ENCODE data around the gene CFAP20DC.

Gene CFAP20DC

GRCh38 chr3:58754074-58754473 lies 295.8 kb downstream of the CFAP20DC start:
- H3K9ac ChIP-seq (ENCODE audit: low read length), result no peak overlapping the region
- H3K79me2 ChIP-seq (ENCODE audit: low read length), result no peaks in the 10 kb centered on the region
- H3K4me3 ChIP-seq (ENCODE audit: low read length), result no peak overlapping the region
- H3F3A ChIP-seq (ENCODE audit: insufficient read depth, low read length), result no peaks in the 10 kb centered on the region
- no peaks in the 10 kb centered on the region for H3K4me1 ChIP-seq (ENCODE audit: low read length)
- no peak overlapping the region for H3K27ac ChIP-seq (ENCODE audit: low read length)
- H3K9me2 ChIP-seq (replicated peaks; ENCODE audit: insufficient read depth, low read length), result no peaks in the 10 kb centered on the region
- no peak overlapping the region for H2AFZ ChIP-seq (ENCODE audit: low read length)
- H3K27me3 ChIP-seq (replicated peaks; ENCODE audit: insufficient read depth, low read length), result no peaks in the 10 kb centered on the region
- H3K36me3 ChIP-seq (replicated peaks; ENCODE audit: insufficient read depth, low read length), result no peaks in the 10 kb centered on the region
- no peak for DNase-seq
- no peaks in the 10 kb centered on the region for H3K9me3 ChIP-seq (replicated peaks; ENCODE audit: insufficient read depth, low read length)
- no peak for TF ChIP-seq EZH2 (optimal IDR thresholded peaks at IDR 0.05; ENCODE audit: low read depth, low read length)
- TF ChIP-seq CTCF (IDR thresholded peaks at IDR 0.05; ENCODE audit: low read length), result no peak
- TF ChIP-seq EZH2phosphoT487 (IDR thresholded peaks at IDR 0.05; ENCODE audit: low read length), result no peak
- H3K4me2 ChIP-seq (ENCODE audit: low read depth, low read length), result no peak overlapping the region
- H4K20me1 ChIP-seq (ENCODE audit: insufficient read depth, low read length), result no peaks in the 10 kb centered on the region

GRCh38 chr3:58751882-58752567 lies 297.8 kb downstream of the CFAP20DC start:
- H3K27me3 ChIP-seq (replicated peaks; ENCODE audit: insufficient read depth, low read length), result no peaks in the 10 kb centered on the region
- H3K27ac ChIP-seq (ENCODE audit: low read length), result no peak overlapping the region
- H3K4me3 ChIP-seq (ENCODE audit: low read length), result no peak overlapping the region
- no peak overlapping the region for H3K9ac ChIP-seq (ENCODE audit: low read length)
- no peak overlapping the region for H3K4me2 ChIP-seq (ENCODE audit: low read depth, low read length)
- no peaks in the 10 kb centered on the region for H4K20me1 ChIP-seq (ENCODE audit: insufficient read depth, low read length)
- H3K9me2 ChIP-seq (replicated peaks; ENCODE audit: insufficient read depth, low read length), result no peaks in the 10 kb centered on the region
- H3F3A ChIP-seq (ENCODE audit: insufficient read depth, low read length), result no peaks in the 10 kb centered on the region
- TF ChIP-seq CTCF (IDR thresholded peaks at IDR 0.05; ENCODE audit: low read length) (no peak), EZH2 (optimal IDR thresholded peaks at IDR 0.05; ENCODE audit: low read depth, low read length) (no peak), EZH2phosphoT487 (IDR thresholded peaks at IDR 0.05; ENCODE audit: low read length) (no peak)
- H3K9me3 ChIP-seq (replicated peaks; ENCODE audit: insufficient read depth, low read length), result no peaks in the 10 kb centered on the region
- H3K4me1 ChIP-seq (ENCODE audit: low read length), result no peaks in the 10 kb centered on the region
- H3K79me2 ChIP-seq (ENCODE audit: low read length), result no peaks in the 10 kb centered on the region
- no peak for DNase-seq
- no peak overlapping the region for H2AFZ ChIP-seq (ENCODE audit: low read length)
- H3K36me3 ChIP-seq (replicated peaks; ENCODE audit: insufficient read depth, low read length), result no peaks in the 10 kb centered on the region

- Histone ChIP-seq H3K9ac (ENCODE audit: low read length) (no peak overlapping the region), H3F3A (ENCODE audit: insufficient read depth, low read length) (no peaks in the 10 kb centered on the region), H3K9me2 (replicated peaks; ENCODE audit: insufficient read depth, low read length) (no peaks in the 10 kb centered on the region), H3K79me2 (ENCODE audit: low read length) (no peaks in the 10 kb centered on the region), H2AFZ (ENCODE audit: low read length) (no peak overlapping the region), H3K36me3 (replicated peaks; ENCODE audit: insufficient read depth, low read length) (no peaks in the 10 kb centered on the region), H4K20me1 (ENCODE audit: insufficient read depth, low read length) (no peaks in the 10 kb centered on the region), H3K27me3 (replicated peaks; ENCODE audit: insufficient read depth, low read length) (no peaks in the 10 kb centered on the region), H3K27ac (ENCODE audit: low read length) (no peak overlapping the region), H3K4me1 (ENCODE audit: low read length) (no peaks in the 10 kb centered on the region), H3K4me2 (ENCODE audit: low read depth, low read length) (no peak overlapping the region), H3K9me3 (replicated peaks; ENCODE audit: insufficient read depth, low read length) (no peaks in the 10 kb centered on the region), H3K4me3 (ENCODE audit: low read length) (no peak overlapping the region)
- TF ChIP-seq CTCF (IDR thresholded peaks at IDR 0.05; ENCODE audit: low read length), result no peak
- TF ChIP-seq EZH2 (optimal IDR thresholded peaks at IDR 0.05; ENCODE audit: low read depth, low read length), result no peak
- TF ChIP-seq EZH2phosphoT487 (IDR thresholded peaks at IDR 0.05; ENCODE audit: low read length), result no peak
- DNase-seq, result no peak
Observed at GRCh38 chr3:58751235-58751634, 298.6 kb downstream of the CFAP20DC start.
